ENCODE results near the gene ZBTB5.

GRCh38 chr9:37424204-37424685 lies 41.0 kb downstream of the ZBTB5 start:
- TF ChIP-seq CTCF (IDR thresholded peaks at IDR 0.05) (no peak), POLR2A (IDR thresholded peaks at IDR 0.05) (no peak), EP300 (IDR thresholded peaks at IDR 0.05) (no peak)

Measured in ovary (tissue), 3 donors.